Ovary (tissue), 9 donors: ENCODE results near the gene TP73. TPM values are rescaled to one million over a fixed set of nuclear protein-coding genes. Genes with fewer than 3 reads are reported as not detected.

Source experiments
- DNase-seq, 5 donors: peaks; one replicate each; pipeline ENCODE4 v3.0.0-alpha.2; 2019 to 2020
- H3K27ac ChIP-seq, 2 donors: fragments of 200-600 bp; one replicate each; pipeline versions ENCODE4 v1.5.1 to v1.8.0; 2019 to 2022
- H3K27me3 ChIP-seq: fragments of 200-600 bp; one replicate; pipeline ENCODE4 v1.8.0; 2022
- H3K36me3 ChIP-seq: fragments of 200-600 bp; sonication (generic); one replicate; pipeline ENCODE4 v1.5.1; 2019
- H3K4me1 ChIP-seq: one replicate; pipeline ENCODE4 v1.8.1; 2013; ENCODE audit warnings: mild to moderate bottlenecking, moderate library complexity; ENCODE audit not compliant: insufficient read depth
- H3K4me3 ChIP-seq: fragments of 200-600 bp; sonication (generic); one replicate; pipeline ENCODE4 v1.5.1; 2017
- H3K9me3 ChIP-seq, 2 donors: fragments of 200-600 bp in 1 of 2; sonication (generic) in 1 of 2; one replicate each; pipeline versions ENCODE4 v1.5.1 to v1.8.1; 2013 to 2019; ENCODE audit warnings: mild to moderate bottlenecking in 1 of 2, moderate library complexity in 1 of 2
- EP300 ChIP-seq: sonication (generic); formaldehyde crosslinking; IDR thresholded peaks from one replicate; pipeline ENCODE4 v1.6.1; 2017; ENCODE audit warnings: antibody characterized with exemption
- POLR2A ChIP-seq: fragments of 450-650 bp; IDR thresholded peaks from one replicate; pipeline ENCODE4 v1.6.1; 2017; ENCODE audit warnings: antibody characterized with exemption, mild to moderate bottlenecking, moderate library complexity
- WGBS, 3 donors: extraction: QIAGEN DNeasy Blood & Tissue Kit in 1 of 3; methylation state at CpG; one replicate each; pipeline versions ENCODE4 v1.1.5 to v1.1.7; 2013 to 2017; 5-methylcytosine and 5-hydroxymethylcytosine counted together
- intact Hi-C, 4 donors: fragments of 100-400 bp; cut with DNase I; formaldehyde crosslinking; loops; one replicate each; pipeline versions ENCODE4 v1.11.0 to v1.15.1; 2022 to 2023
- polyA plus RNA-seq, 2 donors: library from polyadenylated mRNA; stranded (reverse); fragments of 200-250 nt in 1 of 2; fragments of 350-450 nt in 1 of 2; fragmentation: Illumina TruSeq in 1 of 2; extraction: RNeasy Lipid Tissue Mini Kit (QIAGEN cat#74804) in 1 of 2; gene quantifications; one replicate each; pipeline ENCODE4 v1.2.3, GENCODE V29; 2013 to 2014
- total RNA-seq, 7 donors: library from RNA; depleted of rRNA in 2 of 7; stranded (reverse); fragments of >200 nt in 2 of 7; fragmentation: NEBNext Ultra II Directional in 3 of 7; extraction: Animal tissue kit (Norgen Biotek cat#: 25700) in 3 of 7; gene quantifications; one replicate each; pipeline versions ENCODE4 v1.1.0 to v1.2.4, GENCODE V29; 2016 to 2023
- TF ChIP-seq, protein P1 (sequence below), 3 donors: fragments of 450-650 bp in 2 of 3; fragments of 200-600 bp in 1 of 3; IDR thresholded peaks; one replicate each; pipeline versions ENCODE4 v1.5.1 to v1.8.0; 2016 to 2022; ENCODE audit warnings: antibody characterized with exemption in 3 of 3, mild to moderate bottlenecking in 1 of 3
- donor health status: DM: no; HTN: no; CAD: no; lungs with moderate emphysema.
- donor health status: DM: no; HTN: no; CAD: no.
- donor health status: Bipolar disorder and iron deficiency.
- donor health status: DM: yes; HTN: yes; CAD: no.
- donor health status: DM: no; HTN: no; CAD: no.
- donor health status: DM: yes; HTN: yes; CAD: no.

Gene TP73
- total and polyA plus RNA-seq, 9 donors = 0.03 to 7.5 (median 0.42) TPM

- Histone ChIP-seq H3K4me3 (no peak overlapping the region), H3K27me3 (no peaks in the 10 kb centered on the region), H3K4me1 (peaks cover 9% of the 10 kb centered on the region), H3K27ac (no peak overlapping the region), H3K9me3 (no peaks in the 10 kb centered on the region), H3K36me3 (no peaks in the 10 kb centered on the region)
- no peak for DNase-seq
- 78 to 84% (median 83%) methylated on average over 4 of the region's 4 CpGs for WGBS, 3 donors
- intact Hi-C loops = loop anchor here in 1 of 4 donors (10.0 kb wide), 1 partner anchor 441 kb away; no protein-coding TSS in a partner anchor
- TF ChIP-seq POLR2A (no peak), EP300 (no peak)
- TF ChIP-seq, protein P1, sequence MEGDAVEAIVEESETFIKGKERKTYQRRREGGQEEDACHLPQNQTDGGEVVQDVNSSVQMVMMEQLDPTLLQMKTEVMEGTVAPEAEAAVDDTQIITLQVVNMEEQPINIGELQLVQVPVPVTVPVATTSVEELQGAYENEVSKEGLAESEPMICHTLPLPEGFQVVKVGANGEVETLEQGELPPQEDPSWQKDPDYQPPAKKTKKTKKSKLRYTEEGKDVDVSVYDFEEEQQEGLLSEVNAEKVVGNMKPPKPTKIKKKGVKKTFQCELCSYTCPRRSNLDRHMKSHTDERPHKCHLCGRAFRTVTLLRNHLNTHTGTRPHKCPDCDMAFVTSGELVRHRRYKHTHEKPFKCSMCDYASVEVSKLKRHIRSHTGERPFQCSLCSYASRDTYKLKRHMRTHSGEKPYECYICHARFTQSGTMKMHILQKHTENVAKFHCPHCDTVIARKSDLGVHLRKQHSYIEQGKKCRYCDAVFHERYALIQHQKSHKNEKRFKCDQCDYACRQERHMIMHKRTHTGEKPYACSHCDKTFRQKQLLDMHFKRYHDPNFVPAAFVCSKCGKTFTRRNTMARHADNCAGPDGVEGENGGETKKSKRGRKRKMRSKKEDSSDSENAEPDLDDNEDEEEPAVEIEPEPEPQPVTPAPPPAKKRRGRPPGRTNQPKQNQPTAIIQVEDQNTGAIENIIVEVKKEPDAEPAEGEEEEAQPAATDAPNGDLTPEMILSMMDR (IDR thresholded peaks at IDR 0.05) = no peak
Measured at GRCh38 chr1:3626025-3626424, 26.3 kb upstream of the TP73 start.

DNA sequence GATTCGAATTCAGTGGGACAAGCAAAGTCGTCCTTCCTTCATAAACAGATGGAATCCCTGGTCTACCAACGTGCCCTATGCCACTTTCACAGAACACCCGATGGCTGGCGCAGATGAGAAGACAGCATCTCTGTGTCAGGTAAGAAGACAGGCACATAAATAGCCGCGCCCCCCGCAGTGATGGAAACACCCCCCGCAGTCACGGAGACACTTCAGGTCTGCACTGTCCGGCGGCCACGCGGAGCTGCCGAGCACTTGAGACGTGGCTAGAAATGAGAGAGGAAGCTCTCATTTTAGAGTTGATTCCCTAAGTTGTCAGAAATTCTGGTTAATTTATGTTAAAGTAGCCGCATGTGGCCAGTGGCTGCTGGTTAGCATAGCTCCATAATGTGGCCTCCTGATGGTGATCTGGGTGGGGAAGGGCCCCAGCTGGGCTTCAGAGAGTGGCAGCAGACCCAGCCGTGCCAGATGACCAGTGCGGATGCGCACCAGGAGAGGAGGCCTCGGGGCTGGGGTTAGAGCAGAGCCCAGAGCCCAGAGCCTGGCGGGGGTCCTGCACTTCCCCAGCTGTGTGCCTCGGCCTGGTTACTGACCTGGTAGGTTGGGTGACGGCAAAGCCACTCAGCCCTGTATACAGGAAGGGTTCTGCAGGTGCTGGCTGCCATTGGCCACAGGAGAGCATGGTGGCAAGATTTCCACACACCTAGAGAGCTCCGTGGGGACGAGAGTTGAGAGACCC, 24.6 kb upstream of the TP73 start:
- no peak for TF ChIP-seq POLR2A
- TF ChIP-seq, protein P1 (IDR thresholded peaks at IDR 0.05) = no peak
- no peak for TF ChIP-seq EP300
- no peaks in the 10 kb centered on the region for H3K27me3 ChIP-seq
- intact Hi-C loops = loop anchor here in 1 of 4 donors (10.0 kb wide), 1 partner anchor 443 kb away; no protein-coding TSS in a partner anchor
- peaks cover 9% of the 10 kb centered on the region for H3K4me1 ChIP-seq
- H3K36me3 ChIP-seq = no peaks in the 10 kb centered on the region
- H3K27ac ChIP-seq = no peak overlapping the region
- WGBS, 3 donors = 89 to 95% (median 92%) methylated on average over 26 of the region's 26 CpGs
- H3K9me3 ChIP-seq = no peaks in the 10 kb centered on the region
- no peak overlapping the region for H3K4me3 ChIP-seq
- DNase-seq = no peak

DNA sequence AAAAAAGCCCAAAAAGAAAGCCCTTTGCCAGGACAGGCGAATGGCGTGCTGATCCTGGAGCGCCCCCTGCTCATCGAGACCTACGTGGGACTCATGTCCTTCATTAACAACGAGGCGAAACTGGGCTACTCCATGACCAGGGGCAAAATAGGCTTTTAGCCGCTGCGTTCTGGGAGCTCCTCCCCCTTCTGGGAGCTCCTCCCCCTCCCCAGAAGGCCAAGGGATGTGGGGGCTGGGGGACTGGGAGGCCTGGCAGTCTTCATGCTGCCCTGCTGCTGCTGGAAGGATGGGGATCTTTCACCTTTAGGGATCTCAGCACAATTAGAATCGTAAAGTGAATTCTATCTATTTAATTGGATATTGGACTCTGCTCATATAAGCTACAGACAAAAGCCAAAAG, 23.9 kb upstream of the TP73 start:
- intact Hi-C loops = loop anchor here in 1 of 4 donors (10.0 kb wide), 1 partner anchor 444 kb away; no protein-coding TSS in a partner anchor

DNA sequence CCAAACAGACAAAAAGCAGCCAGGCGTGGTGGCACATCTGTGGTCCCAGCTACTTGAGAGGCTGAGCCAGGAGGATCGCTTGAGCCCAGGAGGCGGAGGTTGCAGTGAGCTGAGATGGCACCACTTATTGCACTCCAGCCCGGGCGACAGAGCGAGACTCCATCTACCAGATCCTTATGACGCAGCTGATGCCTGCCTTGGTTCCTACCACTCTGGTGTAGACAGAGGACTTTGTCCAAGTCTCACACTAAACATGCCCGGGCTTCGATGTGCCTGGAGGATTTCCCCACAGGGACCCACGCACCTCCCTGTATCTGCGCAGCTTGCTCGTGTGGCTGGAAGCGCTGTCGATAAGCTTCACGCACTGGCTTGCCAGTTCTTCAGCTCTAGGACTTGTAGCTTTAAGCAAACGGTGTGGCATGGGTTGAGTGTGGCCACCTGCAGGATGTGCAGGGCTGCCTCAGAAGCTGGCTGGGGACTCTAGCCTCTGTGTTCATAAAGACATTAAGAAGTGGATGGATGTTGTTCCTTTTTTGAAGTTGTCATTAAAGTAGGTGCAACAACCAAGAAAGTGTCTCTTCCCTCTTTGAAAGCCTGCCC, 22.7 kb upstream of the TP73 start:
- no peaks in the 10 kb centered on the region for H3K9me3 ChIP-seq
- 82 to 90% (median 87%) methylated on average over 15 to 16 of the region's 16 CpGs for WGBS, 3 donors
- no peaks in the 10 kb centered on the region for H3K27me3 ChIP-seq
- intact Hi-C loops = loop anchor here in 1 of 4 donors (10.0 kb wide), 1 partner anchor 445 kb away; no protein-coding TSS in a partner anchor
- H3K4me3 ChIP-seq = no peak overlapping the region
- no peak for DNase-seq
- TF ChIP-seq, protein P1 (IDR thresholded peaks at IDR 0.05) = no peak
- no peak for TF ChIP-seq POLR2A
- no peak for TF ChIP-seq EP300
- H3K4me1 ChIP-seq = peaks cover 3% of the 10 kb centered on the region
- no peak overlapping the region for H3K27ac ChIP-seq
- H3K36me3 ChIP-seq = no peaks in the 10 kb centered on the region

More for the DNA sequence above, 23.9 kb upstream of the TP73 start:
- Histone ChIP-seq H3K27me3 (no peaks in the 10 kb centered on the region), H3K4me1 (peaks cover 7% of the 10 kb centered on the region), H3K4me3 (no peak overlapping the region), H3K9me3 (no peaks in the 10 kb centered on the region), H3K36me3 (no peaks in the 10 kb centered on the region), H3K27ac (no peak overlapping the region)
- TF ChIP-seq EP300 (no peak), POLR2A (no peak)
- TF ChIP-seq, protein P1 (IDR thresholded peaks at IDR 0.05) = no peak
- 72 to 81% (median 79%) methylated on average over 10 of the region's 10 CpGs for WGBS, 3 donors
- no peak for DNase-seq
